Hypothalamus (tissue), 51 donors: ENCODE measurements around the gene COLQ.
A peak's percentile ranks its signal among the peaks of the same experiment; 100 is the strongest.
"Not testable (repeated sequence)": the region's sequence is repeated elsewhere in the genome, so short reads cannot be mapped to it uniquely, and the experiment has no call there.

Experiments used
- DNase-seq, 51 donors: peaks; one replicate each; lab custom pipeline; 2025; lab: John Stamatoyannopoulos, UW

The COLQ gene

GRCh38 chr3:15493436-15493835, 28.1 kb downstream of the COLQ start:
- DNase-seq: no peak

- no peak for DNase-seq
Measured at GRCh38 chr3:15492847-15493360, 28.6 kb downstream of the COLQ start.

DNA sequence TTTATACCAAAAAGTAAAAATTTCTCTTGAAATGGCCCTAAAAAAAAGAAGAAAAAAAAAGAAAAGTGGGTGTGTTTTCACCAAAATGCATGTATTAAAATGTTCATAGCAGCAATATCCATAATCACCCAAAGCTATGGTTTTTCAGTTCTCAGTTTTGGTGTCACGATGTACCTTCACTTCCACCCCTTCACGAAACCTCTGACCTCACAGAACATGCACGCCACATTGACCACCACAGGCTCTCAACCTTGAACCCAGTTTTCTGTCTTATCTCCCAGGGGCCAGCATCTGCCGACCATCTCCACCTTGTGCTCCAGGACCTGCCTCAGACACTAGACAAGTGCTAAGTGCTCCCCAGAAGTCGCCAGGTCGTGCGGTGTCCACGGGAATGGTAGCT, 30.4 kb downstream of the COLQ start:
- no peak for DNase-seq

DNA sequence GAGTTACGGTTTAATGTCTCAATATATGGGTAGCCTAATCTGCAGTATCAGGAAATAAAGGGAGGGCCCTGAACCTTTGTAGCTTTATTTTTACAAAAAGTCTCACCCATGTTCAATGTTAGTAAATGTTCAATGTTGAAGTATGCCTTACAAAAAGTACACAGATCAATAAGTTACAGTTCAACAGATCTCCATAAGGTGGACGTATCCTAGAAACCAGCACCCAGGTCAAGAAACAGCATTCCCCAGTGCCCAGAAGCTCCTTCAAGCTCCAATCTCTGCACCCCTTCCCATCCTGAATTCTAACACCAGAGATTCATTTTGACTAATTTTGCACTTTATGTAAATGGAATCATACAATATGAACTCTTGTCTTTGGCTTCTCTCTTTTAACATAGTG, 31.3 kb downstream of the COLQ start:
- DNase-seq: no peak

GRCh38 chr3:15488002-15488401, 33.5 kb downstream of the COLQ start:
- DNase-seq: no peak

- no peak for DNase-seq
Measured at GRCh38 chr3:15486979-15487378, 34.5 kb downstream of the COLQ start.

- DNase-seq: no peak
Measured at GRCh38 chr3:15486020-15486419, 35.5 kb downstream of the COLQ start.

DNA sequence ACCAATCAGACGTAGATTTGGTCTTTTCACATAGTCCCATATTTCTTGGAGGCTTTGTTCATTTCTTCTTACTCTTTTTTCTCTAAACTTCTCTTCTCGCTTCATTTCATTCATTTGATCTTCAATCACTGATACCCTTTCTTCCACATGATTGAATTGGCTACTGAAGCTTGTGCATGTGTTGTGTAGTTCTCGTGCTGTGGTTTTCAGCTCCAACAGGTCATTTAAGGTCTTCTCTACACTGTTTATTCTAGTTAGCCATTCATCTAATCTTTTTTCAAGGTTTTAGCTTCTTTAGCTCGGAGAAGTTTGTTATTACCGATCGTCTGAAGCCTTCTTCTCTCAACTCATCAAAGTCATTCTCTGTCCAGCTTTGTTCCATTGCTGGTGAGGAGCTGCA, 37.0 kb downstream of the COLQ start:
- DNase-seq: not testable (repeated sequence)

DNA sequence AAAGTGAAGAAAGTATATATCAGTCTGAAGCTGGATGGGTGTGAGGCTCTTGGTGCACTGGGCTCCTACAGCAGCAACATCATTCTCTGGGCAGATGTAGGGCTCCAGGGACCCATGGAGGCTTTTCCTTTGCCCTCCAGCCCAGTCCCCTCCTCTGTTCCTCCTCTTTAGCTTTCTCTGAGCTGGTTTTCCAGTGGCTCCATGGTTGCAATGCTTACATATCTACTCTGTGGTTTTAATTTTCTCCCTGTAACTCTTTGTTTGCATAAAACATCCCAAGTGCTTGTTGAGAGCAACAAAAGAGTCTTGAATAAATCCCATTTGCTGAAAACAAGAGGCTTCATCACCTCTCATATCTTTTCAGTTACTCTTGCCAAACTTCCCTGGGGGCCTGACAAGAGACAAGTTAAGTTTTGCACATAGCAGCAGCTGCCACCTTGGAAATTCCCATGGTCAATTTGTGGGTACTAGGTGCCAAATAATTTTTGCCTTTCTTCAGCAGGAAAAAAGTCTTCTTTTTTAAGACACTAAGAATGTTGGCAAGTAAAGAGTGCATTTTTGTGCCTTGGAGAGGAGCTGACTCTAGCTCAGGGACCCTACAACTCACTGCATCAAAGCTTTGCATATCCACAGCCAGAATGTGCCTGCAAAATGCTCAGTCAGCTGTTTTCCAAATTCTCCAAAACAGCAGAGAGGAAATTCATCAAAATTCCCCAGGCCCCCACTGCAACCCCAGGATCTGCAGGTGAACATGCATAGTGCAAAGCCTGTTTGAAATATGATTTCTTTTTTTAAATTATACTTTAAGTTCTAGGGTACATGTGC, 41.9 kb downstream of the COLQ start:
- no peak for DNase-seq

GRCh38 chr3:15478640-15478979, 42.9 kb downstream of the COLQ start:
- DNase-seq: no peak

- DNase-seq: no peak
Measured at GRCh38 chr3:15477951-15478639, 43.4 kb downstream of the COLQ start.

GRCh38 chr3:15476378-15476777, 45.1 kb downstream of the COLQ start:
- DNase-seq: peak in 1 of 51 donors; percentile 12

- no peak for DNase-seq
Measured at GRCh38 chr3:15475161-15475560, 46.3 kb downstream of the COLQ start.

DNA sequence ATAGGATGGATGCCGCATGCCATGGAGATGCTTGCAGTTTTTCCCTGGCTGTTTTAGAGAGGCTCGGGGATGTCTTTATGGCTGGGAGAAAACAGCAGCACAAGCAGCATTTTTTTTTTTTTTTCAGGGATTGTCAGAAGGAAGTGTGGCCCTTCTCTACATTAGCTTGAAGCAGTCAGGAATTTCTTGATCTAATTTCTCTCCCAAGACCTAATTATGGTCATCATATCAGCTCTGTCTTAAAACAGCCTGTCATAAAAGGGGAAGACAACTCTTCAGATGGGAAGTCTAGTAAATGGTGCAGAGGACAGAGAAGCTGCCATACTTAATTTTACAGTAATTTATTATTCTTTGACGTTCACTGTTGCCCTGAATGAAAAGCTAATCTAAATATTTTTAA, 49.6 kb downstream of the COLQ start:
- no peak for DNase-seq

- DNase-seq: no peak
Measured at GRCh38 chr3:15470849-15471248, 50.7 kb downstream of the COLQ start.

GRCh38 chr3:15470261-15470660, 51.2 kb downstream of the COLQ start:
- DNase-seq: no peak

DNA sequence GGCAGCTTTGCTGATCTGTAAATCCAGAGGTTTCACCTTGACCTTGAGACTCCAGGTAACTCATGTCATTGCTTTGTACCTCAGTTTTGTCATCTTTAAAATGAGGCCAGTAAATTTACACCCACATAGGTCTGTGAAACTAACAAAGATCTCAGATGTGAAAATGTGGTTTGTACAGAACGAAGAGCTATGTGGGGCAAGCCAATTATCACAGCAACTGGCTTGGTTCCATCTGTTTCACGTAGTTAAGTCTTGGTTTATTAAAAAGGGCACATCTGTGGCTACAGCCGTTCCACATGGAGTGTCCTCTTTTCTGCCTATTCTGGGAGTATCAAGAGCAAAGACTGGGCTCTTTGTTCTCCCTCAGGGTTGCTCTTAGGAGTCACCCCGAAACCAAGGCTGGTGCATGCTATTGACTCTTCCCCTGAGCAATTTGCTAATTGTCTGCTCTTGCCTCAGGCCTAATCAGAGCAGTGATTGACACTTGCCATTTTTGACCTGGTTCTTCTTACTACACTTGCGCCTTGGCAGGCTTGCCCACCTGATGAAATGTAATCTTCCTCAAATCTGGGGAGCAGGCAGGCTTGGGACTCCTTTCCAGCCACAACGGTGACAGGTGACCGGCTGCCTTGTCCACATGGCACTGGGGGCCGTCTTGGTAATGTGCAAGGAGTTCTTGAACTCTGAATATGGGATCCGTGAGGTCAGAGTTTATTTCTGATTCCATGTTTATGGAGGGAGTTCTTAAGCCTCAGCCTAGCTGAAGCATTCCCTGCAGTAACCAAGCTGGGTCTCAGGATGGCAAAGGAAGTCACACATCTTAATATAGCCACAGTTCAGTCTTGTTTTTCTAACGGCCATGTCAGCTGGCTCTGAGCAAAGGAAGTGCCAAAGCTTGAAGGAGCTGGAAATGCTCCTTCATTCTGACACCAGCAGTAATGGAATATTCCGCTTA, 54.0 kb downstream of the COLQ start:
- no peak for DNase-seq

- DNase-seq: no peak
Measured at GRCh38 chr3:15465876-15466585, 55.5 kb downstream of the COLQ start.

GRCh38 chr3:15462451-15462850, 59.1 kb downstream of the COLQ start:
- DNase-seq: no peak

DNA sequence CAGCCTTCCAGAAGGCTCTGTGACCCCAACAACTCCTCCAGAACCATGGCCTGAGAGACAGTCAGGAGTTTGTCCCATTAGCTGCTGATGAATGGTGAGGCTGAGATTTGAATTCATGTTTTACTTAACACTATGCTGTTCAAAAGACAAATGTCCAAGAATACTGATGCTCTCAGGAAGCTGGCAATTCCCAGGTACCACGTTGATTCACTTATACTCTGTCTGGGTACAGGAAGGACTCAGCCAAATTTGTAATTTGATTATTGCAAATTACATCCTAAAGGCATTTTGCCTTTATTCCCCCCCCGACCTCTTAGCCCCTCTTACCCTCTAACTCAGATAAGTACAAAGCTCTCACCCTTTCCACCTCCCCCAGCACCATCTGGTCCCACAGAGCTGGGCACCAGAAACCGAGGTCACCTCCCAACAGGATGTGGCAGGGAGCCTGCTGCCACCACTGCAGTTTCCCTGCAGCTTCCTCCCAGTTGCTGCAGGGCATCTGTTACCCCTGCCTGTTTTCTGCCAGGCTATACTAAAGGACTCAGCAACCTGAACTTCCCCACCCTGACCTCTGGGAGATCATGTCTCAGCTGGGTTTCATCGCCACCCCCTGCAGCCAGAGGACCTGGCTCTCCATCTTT, 60.5 kb downstream of the COLQ start:
- no peak for DNase-seq
